ENCODE results near the gene MUC6.

MUC6 gene

GRCh38 chr11:995752-996420, 40.6 kb downstream of the MUC6 start:
- no peaks in the 10 kb centered on the region for H4K20me1 ChIP-seq (ENCODE audit: insufficient read depth, low read length)
- H3K4me2 ChIP-seq (ENCODE audit: low read depth, low read length): no peak overlapping the region
- H3K36me3 ChIP-seq (replicated peaks; ENCODE audit: insufficient read depth, low read length): no peaks in the 10 kb centered on the region
- no peaks in the 10 kb centered on the region for H3K79me2 ChIP-seq (ENCODE audit: low read length)
- no peak overlapping the region for H3K4me3 ChIP-seq (ENCODE audit: low read length)
- no peak overlapping the region for H3K27ac ChIP-seq (ENCODE audit: low read length)
- H3K9me3 ChIP-seq (replicated peaks; ENCODE audit: insufficient read depth, low read length): no peaks in the 10 kb centered on the region
- no peak overlapping the region for H2AFZ ChIP-seq (ENCODE audit: low read length)
- DNase-seq: no peak
- TF ChIP-seq EZH2 (optimal IDR thresholded peaks at IDR 0.05; ENCODE audit: low read depth, low read length): no peak
- no peak for TF ChIP-seq EZH2phosphoT487 (IDR thresholded peaks at IDR 0.05; ENCODE audit: low read length)
- TF ChIP-seq, protein P1, sequence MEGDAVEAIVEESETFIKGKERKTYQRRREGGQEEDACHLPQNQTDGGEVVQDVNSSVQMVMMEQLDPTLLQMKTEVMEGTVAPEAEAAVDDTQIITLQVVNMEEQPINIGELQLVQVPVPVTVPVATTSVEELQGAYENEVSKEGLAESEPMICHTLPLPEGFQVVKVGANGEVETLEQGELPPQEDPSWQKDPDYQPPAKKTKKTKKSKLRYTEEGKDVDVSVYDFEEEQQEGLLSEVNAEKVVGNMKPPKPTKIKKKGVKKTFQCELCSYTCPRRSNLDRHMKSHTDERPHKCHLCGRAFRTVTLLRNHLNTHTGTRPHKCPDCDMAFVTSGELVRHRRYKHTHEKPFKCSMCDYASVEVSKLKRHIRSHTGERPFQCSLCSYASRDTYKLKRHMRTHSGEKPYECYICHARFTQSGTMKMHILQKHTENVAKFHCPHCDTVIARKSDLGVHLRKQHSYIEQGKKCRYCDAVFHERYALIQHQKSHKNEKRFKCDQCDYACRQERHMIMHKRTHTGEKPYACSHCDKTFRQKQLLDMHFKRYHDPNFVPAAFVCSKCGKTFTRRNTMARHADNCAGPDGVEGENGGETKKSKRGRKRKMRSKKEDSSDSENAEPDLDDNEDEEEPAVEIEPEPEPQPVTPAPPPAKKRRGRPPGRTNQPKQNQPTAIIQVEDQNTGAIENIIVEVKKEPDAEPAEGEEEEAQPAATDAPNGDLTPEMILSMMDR (IDR thresholded peaks at IDR 0.05; ENCODE audit: low read length): no peak
- H3F3A ChIP-seq (ENCODE audit: insufficient read depth, low read length): no peaks in the 10 kb centered on the region
- no peaks in the 10 kb centered on the region for H3K4me1 ChIP-seq (ENCODE audit: low read length)
- H3K9ac ChIP-seq (ENCODE audit: low read length): no peak overlapping the region
- no peaks in the 10 kb centered on the region for H3K9me2 ChIP-seq (replicated peaks; ENCODE audit: insufficient read depth, low read length)
- H3K27me3 ChIP-seq (replicated peaks; ENCODE audit: insufficient read depth, low read length): no peaks in the 10 kb centered on the region

- Histone ChIP-seq H3K36me3 (replicated peaks; ENCODE audit: insufficient read depth, low read length) (no peaks in the 10 kb centered on the region), H3K9me3 (replicated peaks; ENCODE audit: insufficient read depth, low read length) (no peaks in the 10 kb centered on the region), H3K9me2 (replicated peaks; ENCODE audit: insufficient read depth, low read length) (no peaks in the 10 kb centered on the region), H3K27me3 (replicated peaks; ENCODE audit: insufficient read depth, low read length) (no peaks in the 10 kb centered on the region), H3K27ac (ENCODE audit: low read length) (no peak overlapping the region), H3F3A (ENCODE audit: insufficient read depth, low read length) (no peaks in the 10 kb centered on the region), H3K9ac (ENCODE audit: low read length) (no peak overlapping the region), H4K20me1 (ENCODE audit: insufficient read depth, low read length) (no peaks in the 10 kb centered on the region), H3K79me2 (ENCODE audit: low read length) (peaks cover 3% of the 10 kb centered on the region; the same call in 1 of the 2 replicates), H3K4me2 (ENCODE audit: low read depth, low read length) (no peak overlapping the region), H3K4me3 (ENCODE audit: low read length) (no peak overlapping the region), H2AFZ (ENCODE audit: low read length) (no peak overlapping the region), H3K4me1 (ENCODE audit: low read length) (no peaks in the 10 kb centered on the region)
- DNase-seq: no peak
- TF ChIP-seq EZH2phosphoT487 (IDR thresholded peaks at IDR 0.05; ENCODE audit: low read length): no peak
- TF ChIP-seq EZH2 (optimal IDR thresholded peaks at IDR 0.05; ENCODE audit: low read depth, low read length): no peak
- TF ChIP-seq, protein P1 (IDR thresholded peaks at IDR 0.05; ENCODE audit: low read length): no peak
Observed at GRCh38 chr11:995044-995751, 41.3 kb downstream of the MUC6 start.

- H3K4me1 ChIP-seq (ENCODE audit: low read length): no peaks in the 10 kb centered on the region
- no peak overlapping the region for H3K4me3 ChIP-seq (ENCODE audit: low read length)
- no peaks in the 10 kb centered on the region for H3F3A ChIP-seq (ENCODE audit: insufficient read depth, low read length)
- no peaks in the 10 kb centered on the region for H3K9me3 ChIP-seq (replicated peaks; ENCODE audit: insufficient read depth, low read length)
- H3K36me3 ChIP-seq (replicated peaks; ENCODE audit: insufficient read depth, low read length): no peaks in the 10 kb centered on the region
- TF ChIP-seq EZH2phosphoT487 (IDR thresholded peaks at IDR 0.05; ENCODE audit: low read length) (no peak), EZH2 (optimal IDR thresholded peaks at IDR 0.05; ENCODE audit: low read depth, low read length) (no peak)
- TF ChIP-seq, protein P1 (IDR thresholded peaks at IDR 0.05; ENCODE audit: low read length): no peak
- no peaks in the 10 kb centered on the region for H3K27me3 ChIP-seq (replicated peaks; ENCODE audit: insufficient read depth, low read length)
- no peak for DNase-seq
- no peaks in the 10 kb centered on the region for H3K9me2 ChIP-seq (replicated peaks; ENCODE audit: insufficient read depth, low read length)
- H3K9ac ChIP-seq (ENCODE audit: low read length): no peak overlapping the region
- no peaks in the 10 kb centered on the region for H4K20me1 ChIP-seq (ENCODE audit: insufficient read depth, low read length)
- no peak overlapping the region for H2AFZ ChIP-seq (ENCODE audit: low read length)
- H3K27ac ChIP-seq (ENCODE audit: low read length): no peak overlapping the region
- H3K4me2 ChIP-seq (ENCODE audit: low read depth, low read length): no peak overlapping the region
- H3K79me2 ChIP-seq (ENCODE audit: low read length): peaks cover 4% of the 10 kb centered on the region; the same call in 1 of the 2 replicates
Observed at GRCh38 chr11:993632-994167, 42.8 kb downstream of the MUC6 start.
